IPS-NIHi11 (cell line): ENCODE measurements around the gene SPAG4.

Experiments used
- DNase-seq: peaks from one replicate; pipeline ENCODE4 v3.0.0; 2012; ENCODE audit warnings: mixed read lengths, low spot score

SPAG4 gene

GRCh38 chr20:35621560-35621946, 5.9 kb downstream of the SPAG4 start:
- no peak for DNase-seq

GRCh38 chr20:35625584-35626385, 10.2 kb downstream of the SPAG4 start:
- DNase-seq, result no peak

GRCh38 chr20:35626386-35627001, 10.9 kb downstream of the SPAG4 start:
- DNase-seq, result no peak

- DNase-seq, result no peak
These were observed 11.5 kb downstream of the SPAG4 start for GRCh38 chr20:35627121-35627520.

- DNase-seq, result no peak
These were observed 14.0 kb downstream of the SPAG4 start for GRCh38 chr20:35629427-35630145.

GRCh38 chr20:35630636-35631035, 15.0 kb downstream of the SPAG4 start:
- DNase-seq, result no peak

GRCh38 chr20:35632539-35633115, 17.0 kb downstream of the SPAG4 start:
- no peak for DNase-seq

- no peak for DNase-seq
These were observed 20.0 kb downstream of the SPAG4 start for GRCh38 chr20:35635652-35636051.

- no peak for DNase-seq
These were observed 20.5 kb downstream of the SPAG4 start for GRCh38 chr20:35636095-35636494.

GRCh38 chr20:35637276-35637675, 21.6 kb downstream of the SPAG4 start:
- no peak for DNase-seq

- no peak for DNase-seq
These were observed 23.1 kb downstream of the SPAG4 start for GRCh38 chr20:35638751-35639150.

GRCh38 chr20:35640724-35641123, 25.1 kb downstream of the SPAG4 start:
- DNase-seq, result no peak

GRCh38 chr20:35641743-35642142, 26.1 kb downstream of the SPAG4 start:
- no peak for DNase-seq

- no peak for DNase-seq
These were observed 27.4 kb downstream of the SPAG4 start for GRCh38 chr20:35643045-35643444.

GRCh38 chr20:35644806-35645205, 29.2 kb downstream of the SPAG4 start:
- no peak for DNase-seq

- DNase-seq, result no peak
These were observed 33.2 kb downstream of the SPAG4 start for GRCh38 chr20:35648836-35649235.

- no peak for DNase-seq
These were observed 35.0 kb downstream of the SPAG4 start for GRCh38 chr20:35650632-35651031.

GRCh38 chr20:35651958-35652357, 36.3 kb downstream of the SPAG4 start:
- no peak for DNase-seq

GRCh38 chr20:35652641-35653429, 37.2 kb downstream of the SPAG4 start:
- DNase-seq, result no peak

GRCh38 chr20:35653430-35653734, 37.8 kb downstream of the SPAG4 start:
- DNase-seq, result no peak

- no peak for DNase-seq
These were observed 38.3 kb downstream of the SPAG4 start for GRCh38 chr20:35653893-35654292.

- no peak for DNase-seq
These were observed 38.8 kb downstream of the SPAG4 start for GRCh38 chr20:35654415-35654814.
